ENCODE results near the gene PKN3.
"Not testable (repeated sequence)": the region's sequence is repeated elsewhere in the genome, so short reads cannot be mapped to it uniquely, and the experiment has no call there.

Gene PKN3

GRCh38 chr9:128694344-128694743 is 8.0 kb upstream of the PKN3 start:
- DNase-seq: no peak

- DNase-seq: no peak
Measured at GRCh38 chr9:128696923-128697707, 5.2 kb upstream of the PKN3 start.

- DNase-seq: not testable (repeated sequence)
Measured at GRCh38 chr9:128699096-128699795, 3.1 kb upstream of the PKN3 start.

- no peak for DNase-seq
Measured at GRCh38 chr9:128701227-128701854, 962 bp upstream of the PKN3 start.

GRCh38 chr9:128702949-128703615 is 779 bp downstream of the PKN3 start:
- DNase-seq: no peak

GRCh38 chr9:128703616-128704355 is 1.5 kb downstream of the PKN3 start:
- no peak for DNase-seq

GRCh38 chr9:128704356-128704670 is 2.0 kb downstream of the PKN3 start:
- no peak for DNase-seq

GRCh38 chr9:128705051-128705965 is 3.0 kb downstream of the PKN3 start:
- no peak for DNase-seq

- DNase-seq: no peak
Measured at GRCh38 chr9:128706045-128706444, 3.7 kb downstream of the PKN3 start.

GRCh38 chr9:128706671-128707381 is 4.5 kb downstream of the PKN3 start:
- DNase-seq: no peak

- no peak for DNase-seq
Measured at GRCh38 chr9:128707446-128707845, 5.1 kb downstream of the PKN3 start.

GRCh38 chr9:128712451-128713410 is 10.4 kb downstream of the PKN3 start:
- DNase-seq: no peak

GRCh38 chr9:128713411-128713780 is 11.1 kb downstream of the PKN3 start:
- no peak for DNase-seq

- no peak for DNase-seq
Measured at GRCh38 chr9:128713941-128714573, 11.8 kb downstream of the PKN3 start.

GRCh38 chr9:128714586-128715435 is 12.5 kb downstream of the PKN3 start:
- DNase-seq: no peak

GRCh38 chr9:128715436-128715750 is 13.1 kb downstream of the PKN3 start:
- no peak for DNase-seq

- DNase-seq: no peak
Measured at GRCh38 chr9:128716581-128717254, 14.4 kb downstream of the PKN3 start.

- no peak for DNase-seq
Measured at GRCh38 chr9:128718047-128718446, 15.7 kb downstream of the PKN3 start.
